ENCODE measurements around the gene THSD4.
"Not testable (repeated sequence)": the region's sequence is repeated elsewhere in the genome, so short reads cannot be mapped to it uniquely, and the experiment has no call there.

THSD4 gene

GRCh38 chr15:71291723-71292122 is 176.5 kb downstream of the THSD4 start:
- no peak for DNase-seq (ENCODE audit: low read depth in 2 of 2)

GRCh38 chr15:71293723-71294122 is 178.5 kb downstream of the THSD4 start:
- DNase-seq (ENCODE audit: low read depth in 2 of 2): no peak

GRCh38 chr15:71294251-71294910 is 179.1 kb downstream of the THSD4 start:
- no peak for DNase-seq (ENCODE audit: low read depth in 2 of 2)

- DNase-seq (ENCODE audit: low read depth in 2 of 2): no peak
These were observed 179.8 kb downstream of the THSD4 start for GRCh38 chr15:71294911-71295602.

GRCh38 chr15:71295603-71296314 is 180.5 kb downstream of the THSD4 start:
- no peak for DNase-seq (ENCODE audit: low read depth in 2 of 2)

GRCh38 chr15:71296315-71296679 is 181.0 kb downstream of the THSD4 start:
- DNase-seq (ENCODE audit: low read depth in 2 of 2): no peak

GRCh38 chr15:71301958-71302621 is 186.8 kb downstream of the THSD4 start:
- no peak for DNase-seq (ENCODE audit: low read depth in 2 of 2)

GRCh38 chr15:71302861-71303410 is 187.7 kb downstream of the THSD4 start:
- no peak for DNase-seq (ENCODE audit: low read depth in 2 of 2)

- DNase-seq (ENCODE audit: low read depth in 2 of 2): no peak
These were observed 188.7 kb downstream of the THSD4 start for GRCh38 chr15:71303977-71304376.

GRCh38 chr15:71304681-71305080 is 189.4 kb downstream of the THSD4 start:
- DNase-seq (ENCODE audit: low read depth in 2 of 2): no peak

- DNase-seq (ENCODE audit: low read depth in 2 of 2): no peak
These were observed 191.3 kb downstream of the THSD4 start for GRCh38 chr15:71306538-71306937.

GRCh38 chr15:71312194-71312708 is 197.0 kb downstream of the THSD4 start:
- no peak for DNase-seq (ENCODE audit: low read depth in 2 of 2)

GRCh38 chr15:71312731-71313460 is 197.6 kb downstream of the THSD4 start:
- no peak for DNase-seq (ENCODE audit: low read depth in 2 of 2)

GRCh38 chr15:71313806-71314205 is 198.5 kb downstream of the THSD4 start:
- no peak for DNase-seq (ENCODE audit: low read depth in 2 of 2)

- no peak for DNase-seq (ENCODE audit: low read depth in 2 of 2)
These were observed 199.8 kb downstream of the THSD4 start for GRCh38 chr15:71314956-71315537.

GRCh38 chr15:71316911-71317310 is 201.6 kb downstream of the THSD4 start:
- DNase-seq (ENCODE audit: low read depth in 2 of 2): no peak

- not testable (repeated sequence) for DNase-seq (ENCODE audit: low read depth in 2 of 2)
These were observed 204.2 kb downstream of the THSD4 start for GRCh38 chr15:71319424-71319823.

- DNase-seq (ENCODE audit: low read depth in 2 of 2): no peak
These were observed 204.7 kb downstream of the THSD4 start for GRCh38 chr15:71319935-71320334.

GRCh38 chr15:71323082-71323481 is 207.8 kb downstream of the THSD4 start:
- no peak for DNase-seq (ENCODE audit: low read depth in 2 of 2)

GRCh38 chr15:71323584-71323983 is 208.3 kb downstream of the THSD4 start:
- DNase-seq (ENCODE audit: low read depth in 2 of 2): no peak

GRCh38 chr15:71325481-71325880 is 210.2 kb downstream of the THSD4 start:
- no peak for DNase-seq (ENCODE audit: low read depth in 2 of 2)
